HG02588 (cell line): ENCODE measurements around the gene ABR.
"Not testable (repeated sequence)": the region's sequence is repeated elsewhere in the genome, so short reads cannot be mapped to it uniquely, and the experiment has no call there.

ENCODE experiments used
- ATAC-seq: cut with Tn5 transposase; IDR thresholded peaks from one replicate; pipeline ENCODE4 v1.9.1; 2021; ENCODE audit warnings: mild to moderate bottlenecking, moderate library complexity; ENCODE audit not compliant: unreplicated experiment

Gene ABR

GRCh38 chr17:1050246-1050995 lies 129.4 kb downstream of the ABR start:
- no peak for ATAC-seq

- ATAC-seq, result no peak
These were observed 130.1 kb downstream of the ABR start for GRCh38 chr17:1049446-1050225.

GRCh38 chr17:1048516-1049115 lies 131.2 kb downstream of the ABR start:
- ATAC-seq, result not testable (repeated sequence)

GRCh38 chr17:1047879-1048470 lies 131.8 kb downstream of the ABR start:
- no peak for ATAC-seq

GRCh38 chr17:1047177-1047878 lies 132.5 kb downstream of the ABR start:
- no peak for ATAC-seq

- no peak for ATAC-seq
These were observed 134.3 kb downstream of the ABR start for GRCh38 chr17:1045456-1045855.

- not testable (repeated sequence) for ATAC-seq
These were observed 135.3 kb downstream of the ABR start for GRCh38 chr17:1044387-1045009.

GRCh38 chr17:1043601-1044251 lies 136.1 kb downstream of the ABR start:
- no peak for ATAC-seq

- no peak for ATAC-seq
These were observed 137.3 kb downstream of the ABR start for GRCh38 chr17:1042486-1042885.

GRCh38 chr17:1041746-1042145 lies 138.0 kb downstream of the ABR start:
- ATAC-seq, result no peak

GRCh38 chr17:1040216-1040600 lies 139.6 kb downstream of the ABR start:
- no peak for ATAC-seq

GRCh38 chr17:1039511-1040215 lies 140.1 kb downstream of the ABR start:
- no peak for ATAC-seq

- no peak for ATAC-seq
These were observed 140.7 kb downstream of the ABR start for GRCh38 chr17:1039123-1039507.

- no peak for ATAC-seq
These were observed 141.2 kb downstream of the ABR start for GRCh38 chr17:1038459-1039122.

- ATAC-seq, result no peak
These were observed 142.4 kb downstream of the ABR start for GRCh38 chr17:1037238-1037879.

GRCh38 chr17:1036845-1037237 lies 142.9 kb downstream of the ABR start:
- no peak for ATAC-seq

- no peak for ATAC-seq
These were observed 143.5 kb downstream of the ABR start for GRCh38 chr17:1036171-1036844.
